Stimulated activated CD4-positive, alpha-beta T cell treated with anti-CD3 and anti-CD28 coated beads, TNF-alpha, amount 100 ng/mL, for 48 hours (primary cell): ENCODE data around the gene USP17L13.
"Not testable (repeated sequence)": the region's sequence is repeated elsewhere in the genome, so short reads cannot be mapped to it uniquely, and the experiment has no call there.

Experiments
- DNase-seq, 3 donors: peaks; one replicate each; pipeline ENCODE4 v3.0.0-alpha.2; 2020; ENCODE audit warnings: low read depth in 3 of 3

The USP17L13 gene

GRCh38 chr4:9224596-9224995 lies at the start of gene USP17L13:
Gene USP17L13, plus strand, starts transcription at chr4:9224896. Its CDS starts 0 bp downstream, at chr4:9224896.
- DNase-seq: not testable (repeated sequence)

GRCh38 chr4:9210357-9210756 lies 14.3 kb upstream of the USP17L13 start, which contains the start of gene USP17L10:
Gene USP17L10, plus strand, starts transcription at chr4:9210657. Its CDS starts 0 bp downstream, at chr4:9210657.
- DNase-seq: not testable (repeated sequence)

- DNase-seq: not testable (repeated sequence)
Measured at GRCh38 chr4:9214701-9215100, 10.0 kb upstream of the USP17L13 start.

- DNase-seq: not testable (repeated sequence)
Measured at GRCh38 chr4:9215105-9215504, 9.6 kb upstream of the USP17L13 start, which contains the start of gene USP17L11. Gene USP17L11, plus strand, starts transcription at chr4:9215405. Its CDS starts 0 bp downstream, at chr4:9215405.

GRCh38 chr4:9219852-9220251 lies 4.8 kb upstream of the USP17L13 start, which contains the start of gene USP17L12:
Gene USP17L12, plus strand, starts transcription at chr4:9220152. Its CDS starts 0 bp downstream, at chr4:9220152.
- not testable (repeated sequence) for DNase-seq

DNA sequence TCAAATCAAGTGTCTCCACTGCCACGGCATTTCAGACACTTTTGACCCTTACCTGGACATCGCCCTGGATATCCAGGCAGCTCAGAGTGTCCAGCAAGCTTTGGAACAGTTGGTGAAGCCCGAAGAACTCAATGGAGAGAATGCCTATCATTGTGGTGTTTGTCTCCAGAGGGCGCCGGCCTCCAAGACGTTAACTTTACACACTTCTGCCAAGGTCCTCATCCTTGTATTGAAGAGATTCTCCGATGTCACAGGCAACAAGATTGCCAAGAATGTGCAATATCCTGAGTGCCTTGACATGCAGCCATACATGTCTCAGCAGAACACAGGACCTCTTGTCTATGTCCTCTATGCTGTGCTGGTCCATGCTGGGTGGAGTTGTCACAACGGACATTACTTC lies 5.6 kb downstream of the USP17L13 start:
- not testable (repeated sequence) for DNase-seq

GRCh38 chr4:9234085-9234484 lies 9.4 kb downstream of the USP17L13 start, which contains the start of gene USP17L15:
Gene USP17L15, plus strand, starts transcription at chr4:9234385. Its CDS starts 0 bp downstream, at chr4:9234385.
- DNase-seq: not testable (repeated sequence)

- not testable (repeated sequence) for DNase-seq
Measured at GRCh38 chr4:9238461-9238860, 13.8 kb downstream of the USP17L13 start.

DNA sequence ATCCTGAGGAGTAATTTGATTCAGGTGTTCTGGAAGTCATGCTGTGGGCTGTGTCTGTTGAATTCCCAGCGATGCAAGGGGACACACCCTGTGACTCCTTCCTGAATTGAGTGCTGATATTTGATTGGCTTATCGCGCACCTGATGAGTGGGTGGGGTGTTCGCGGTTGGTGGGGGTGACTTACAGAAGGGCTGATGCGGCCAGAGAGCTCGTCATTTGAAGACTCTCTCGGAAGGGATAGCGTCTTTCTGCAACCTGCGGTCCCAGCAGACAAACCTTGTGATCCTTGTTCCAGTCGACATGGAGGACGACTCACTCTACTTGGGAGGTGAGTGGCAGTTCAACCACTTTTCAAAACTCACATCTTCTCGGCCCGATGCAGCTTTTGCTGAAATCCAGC lies 18.9 kb downstream of the USP17L13 start, which contains the start of gene USP17L17:
Gene USP17L17, plus strand, starts transcription at position 301 of the 400 bp plus-strand sequence. Its CDS starts 0 bp downstream, at position 301.
- not testable (repeated sequence) for DNase-seq

GRCh38 chr4:9247953-9248680 lies 23.4 kb downstream of the USP17L13 start, which contains the start of gene USP17L18:
Gene USP17L18, plus strand, starts transcription at chr4:9248630. Its CDS starts 0 bp downstream, at chr4:9248630.
- DNase-seq: not testable (repeated sequence)

- not testable (repeated sequence) for DNase-seq
Measured at GRCh38 chr4:9253078-9253477, 28.4 kb downstream of the USP17L13 start, which contains the start of gene USP17L19. Gene USP17L19, plus strand, starts transcription at chr4:9253378. Its CDS starts 0 bp downstream, at chr4:9253378.

DNA sequence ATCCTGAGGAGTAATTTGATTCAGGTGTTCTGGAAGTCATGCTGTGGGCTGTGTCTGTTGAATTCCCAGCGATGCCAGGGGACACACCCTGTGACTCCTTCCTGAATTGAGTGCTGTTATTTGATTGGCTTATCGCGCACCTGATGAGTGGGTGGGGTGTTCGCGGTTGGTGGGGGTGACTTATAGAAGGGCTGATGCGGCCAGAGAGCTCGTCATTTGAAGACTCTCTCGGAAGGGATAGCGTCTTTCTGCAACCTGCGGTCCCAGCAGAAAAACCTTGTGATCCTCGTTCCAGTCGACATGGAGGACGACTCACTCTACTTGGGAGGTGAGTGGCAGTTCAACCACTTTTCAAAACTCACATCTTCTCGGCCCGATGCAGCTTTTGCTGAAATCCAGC lies 33.1 kb downstream of the USP17L13 start, which contains the start of gene USP17L20:
Gene USP17L20, plus strand, starts transcription at position 301 of the 400 bp plus-strand sequence. Its CDS starts 0 bp downstream, at position 301.
- DNase-seq: not testable (repeated sequence)

GRCh38 chr4:9262572-9262971 lies 37.9 kb downstream of the USP17L13 start, which contains the start of gene USP17L21:
Gene USP17L21, plus strand, starts transcription at chr4:9262872. Its CDS starts 0 bp downstream, at chr4:9262872.
- DNase-seq: not testable (repeated sequence)

- not testable (repeated sequence) for DNase-seq
Measured at GRCh38 chr4:9267319-9267718, 42.6 kb downstream of the USP17L13 start, which contains the start of gene USP17L22. Gene USP17L22, plus strand, starts transcription at chr4:9267619. Its CDS starts 0 bp downstream, at chr4:9267619.

DNA sequence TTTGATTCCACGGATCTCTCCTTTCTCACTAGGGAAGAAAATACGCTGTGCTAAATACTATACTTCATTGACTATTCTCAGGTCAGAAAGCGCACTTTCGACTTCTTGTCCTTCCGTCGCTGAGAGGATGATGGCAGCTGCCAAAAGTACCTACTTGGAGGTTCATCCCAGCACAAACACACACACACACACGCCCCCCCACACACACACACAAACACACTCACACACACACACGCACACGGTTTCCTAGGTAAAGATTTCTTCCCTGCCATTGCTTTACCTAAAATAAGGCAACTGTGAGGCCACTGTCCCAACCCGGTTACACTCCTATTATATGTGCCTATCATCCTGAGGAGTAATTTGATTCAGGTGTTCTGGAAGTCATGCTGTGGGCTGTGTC lies 47.0 kb downstream of the USP17L13 start:
- DNase-seq: not testable (repeated sequence)
